Thyroid gland (tissue), 4 donors: ENCODE measurements around the gene LETM1. TPM values are rescaled to one million over a fixed set of nuclear protein-coding genes. Genes with fewer than 3 reads are reported as not detected.

ENCODE experiments used
- DNase-seq, 2 donors: peaks; one replicate each; pipeline ENCODE4 v3.0.0-alpha.2; 2019
- H3K27ac ChIP-seq, 3 donors: fragments of 200-600 bp; sonication (generic); 1 replicate in 2 of 3; 2 replicates in 1 of 3; pipeline ENCODE4 v1.5.1; 2016 to 2019; ENCODE audit warnings: mild to moderate bottlenecking in 1 of 3, moderate library complexity in 1 of 3
- H3K27me3 ChIP-seq: fragments of 200-600 bp; sonication (generic); one replicate; pipeline ENCODE4 v1.5.1; 2019
- H3K36me3 ChIP-seq, 2 donors: fragments of 200-600 bp; sonication (generic); one replicate each; pipeline ENCODE4 v1.5.1; 2016 to 2019
- H3K4me1 ChIP-seq, 2 donors: fragments of 200-600 bp; sonication (generic); one replicate each; pipeline ENCODE4 v1.5.1; 2017 to 2019
- H3K4me3 ChIP-seq, 3 donors: fragments of 200-600 bp; sonication (generic); replicated peaks in 1 of 3; 1 replicate in 2 of 3; 2 replicates in 1 of 3; pipeline ENCODE4 v1.5.1; 2016; ENCODE audit warnings: mild to moderate bottlenecking in 1 of 3
- H3K9me3 ChIP-seq: fragments of 200-600 bp; sonication (generic); one replicate; pipeline ENCODE4 v1.5.1; 2017
- POLR2A ChIP-seq, 2 donors: fragments of 450-650 bp; IDR thresholded peaks; one replicate each; pipeline ENCODE4 v1.6.1; 2017; ENCODE audit warnings: antibody characterized with exemption in 2 of 2, mild to moderate bottlenecking in 2 of 2, moderate library complexity in 1 of 2
- WGBS, 2 donors: methylation state at CpG; one replicate each; pipeline ENCODE4 v1.1.5; 2017; 5-methylcytosine and 5-hydroxymethylcytosine counted together
- intact Hi-C: fragments of 100-400 bp; cut with DNase I; formaldehyde crosslinking; loops from one replicate; pipeline ENCODE4 v1.15.1; 2023
- total RNA-seq, 4 donors: library from RNA; depleted of rRNA; stranded (reverse); fragments of >200 nt; gene quantifications; one replicate each; pipeline ENCODE4 v1.2.3, GENCODE V29; 2016
- TF ChIP-seq, protein P1 (sequence below), 6 experiments: fragments of 200-600 bp in 3 of 6; fragments of 450-650 bp in 3 of 6; sonication (generic) in 3 of 6; IDR thresholded peaks; one replicate each; pipeline ENCODE4 v1.5.1; 2016 to 2019; ENCODE audit warnings: antibody characterized with exemption in 6 of 6, mild to moderate bottlenecking in 2 of 6, inconsistent platforms in 1 of 6, moderate library complexity in 1 of 6

The LETM1 gene
- total RNA-seq, 4 donors from 2014 or later, result 30.1 to 58.4 (median 49.0) TPM

DNA sequence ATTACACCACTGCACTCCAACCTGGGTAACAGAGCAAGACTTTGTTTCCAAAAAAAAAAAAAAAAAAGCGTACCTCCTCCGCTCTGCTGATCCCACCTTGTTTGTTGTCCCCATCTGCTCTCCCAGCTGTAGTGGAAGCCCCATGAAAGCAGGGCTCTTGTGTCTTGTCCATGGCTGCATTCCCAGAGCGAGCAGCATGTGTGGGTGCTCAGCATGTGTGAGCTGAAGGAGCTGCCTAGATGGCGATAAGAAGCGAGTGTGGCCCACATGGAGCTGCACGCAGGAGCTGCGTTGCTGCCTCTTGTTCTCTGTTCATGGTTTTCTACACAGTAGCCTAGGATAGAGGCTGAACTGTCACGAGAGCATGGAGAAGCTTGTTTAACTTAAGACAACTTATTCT lies 27.6 kb upstream of the LETM1 start:
- no peak overlapping the region for H3K4me3 ChIP-seq
- peak overlapping the region in 1 of 3 donors; percentile 6 for H3K27ac ChIP-seq
- H3K36me3 ChIP-seq, result no peaks in the 10 kb centered on the region
- no peaks in the 10 kb centered on the region for H3K9me3 ChIP-seq
- WGBS, 2 donors, result 54 to 59% methylated on average over 8 of the region's 8 CpGs
- peaks cover 31 to 37% of the 10 kb centered on the region in 2 donors for H3K4me1 ChIP-seq
- TF ChIP-seq POLR2A (IDR thresholded peaks at IDR 0.05), result peak in 1 of 2 donors; percentile 15
- TF ChIP-seq, protein P1, sequence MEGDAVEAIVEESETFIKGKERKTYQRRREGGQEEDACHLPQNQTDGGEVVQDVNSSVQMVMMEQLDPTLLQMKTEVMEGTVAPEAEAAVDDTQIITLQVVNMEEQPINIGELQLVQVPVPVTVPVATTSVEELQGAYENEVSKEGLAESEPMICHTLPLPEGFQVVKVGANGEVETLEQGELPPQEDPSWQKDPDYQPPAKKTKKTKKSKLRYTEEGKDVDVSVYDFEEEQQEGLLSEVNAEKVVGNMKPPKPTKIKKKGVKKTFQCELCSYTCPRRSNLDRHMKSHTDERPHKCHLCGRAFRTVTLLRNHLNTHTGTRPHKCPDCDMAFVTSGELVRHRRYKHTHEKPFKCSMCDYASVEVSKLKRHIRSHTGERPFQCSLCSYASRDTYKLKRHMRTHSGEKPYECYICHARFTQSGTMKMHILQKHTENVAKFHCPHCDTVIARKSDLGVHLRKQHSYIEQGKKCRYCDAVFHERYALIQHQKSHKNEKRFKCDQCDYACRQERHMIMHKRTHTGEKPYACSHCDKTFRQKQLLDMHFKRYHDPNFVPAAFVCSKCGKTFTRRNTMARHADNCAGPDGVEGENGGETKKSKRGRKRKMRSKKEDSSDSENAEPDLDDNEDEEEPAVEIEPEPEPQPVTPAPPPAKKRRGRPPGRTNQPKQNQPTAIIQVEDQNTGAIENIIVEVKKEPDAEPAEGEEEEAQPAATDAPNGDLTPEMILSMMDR (IDR thresholded peaks at IDR 0.05), result no peak
- peak; percentile 48 to 56 for DNase-seq
- H3K27me3 ChIP-seq, result no peaks in the 10 kb centered on the region
- intact Hi-C loops, result no loop called here

- no peaks in the 10 kb centered on the region for H3K9me3 ChIP-seq
- no peaks in the 10 kb centered on the region for H3K36me3 ChIP-seq
- peak overlapping the region in 1 of 3 donors; percentile 2 for H3K27ac ChIP-seq
- H3K27me3 ChIP-seq, result no peaks in the 10 kb centered on the region
- TF ChIP-seq, protein P1 (IDR thresholded peaks at IDR 0.05), result no peak
- TF ChIP-seq POLR2A (IDR thresholded peaks at IDR 0.05), result no peak
- no peak for DNase-seq
- intact Hi-C loops, result no loop called here
- peaks cover 31 to 37% of the 10 kb centered on the region in 2 donors for H3K4me1 ChIP-seq
- WGBS, 2 donors, result 94 to 95% methylated on average over 1 of the region's 1 CpG
- H3K4me3 ChIP-seq, result no peak overlapping the region
Measured at GRCh38 chr4:1882850-1883271, 26.9 kb upstream of the LETM1 start.

GRCh38 chr4:1880332-1880731 lies 24.4 kb upstream of the LETM1 start:
- Histone ChIP-seq H3K36me3 (no peaks in the 10 kb centered on the region), H3K4me3 (no peak overlapping the region), H3K27me3 (no peaks in the 10 kb centered on the region), H3K4me1 (peaks cover 22 to 25% of the 10 kb centered on the region in 2 donors), H3K27ac (no peak overlapping the region), H3K9me3 (no peaks in the 10 kb centered on the region)
- 86 to 89% methylated on average over 1 of the region's 1 CpG for WGBS, 2 donors
- DNase-seq, result no peak
- intact Hi-C loops, result no loop called here
- TF ChIP-seq POLR2A (IDR thresholded peaks at IDR 0.05), result no peak
- TF ChIP-seq, protein P1 (IDR thresholded peaks at IDR 0.05), result no peak

DNA sequence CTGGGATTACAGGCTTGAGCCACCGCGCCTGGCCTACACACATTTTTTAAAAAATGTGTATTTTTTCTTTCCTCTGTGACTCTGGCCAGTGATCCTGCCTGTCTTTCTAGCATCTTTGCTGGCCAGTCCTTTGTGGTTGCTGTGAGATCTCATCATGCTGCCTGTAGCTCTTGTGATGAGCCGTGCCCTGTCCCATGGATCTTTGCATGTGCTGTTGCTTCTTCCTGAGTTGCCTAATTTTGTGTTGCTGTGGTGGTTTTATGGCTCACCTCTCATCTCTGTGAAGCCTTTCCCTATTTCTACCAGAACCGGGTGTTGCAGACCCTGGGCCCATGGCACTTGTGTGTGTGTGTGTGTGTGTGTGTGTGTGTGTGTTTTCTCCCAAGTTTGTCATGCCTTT lies 23.5 kb upstream of the LETM1 start:
- intact Hi-C loops, result no loop called here
- Histone ChIP-seq H3K36me3 (no peaks in the 10 kb centered on the region), H3K27me3 (no peaks in the 10 kb centered on the region), H3K9me3 (no peaks in the 10 kb centered on the region), H3K4me1 (peaks cover 15 to 20% of the 10 kb centered on the region in 2 donors), H3K4me3 (no peak overlapping the region), H3K27ac (no peak overlapping the region)
- 93 to 100% methylated on average over 4 of the region's 4 CpGs for WGBS, 2 donors
- TF ChIP-seq, protein P1 (IDR thresholded peaks at IDR 0.05), result no peak
- TF ChIP-seq POLR2A (IDR thresholded peaks at IDR 0.05), result no peak
- DNase-seq, result no peak

- Histone ChIP-seq H3K4me1 (peaks cover 19 to 20% of the 10 kb centered on the region in 2 donors), H3K36me3 (no peaks in the 10 kb centered on the region), H3K9me3 (no peaks in the 10 kb centered on the region), H3K27ac (no peak overlapping the region), H3K27me3 (no peaks in the 10 kb centered on the region), H3K4me3 (no peak overlapping the region)
- 86 to 92% methylated on average over 3 of the region's 3 CpGs for WGBS, 2 donors
- DNase-seq, result no peak
- intact Hi-C loops, result no loop called here
- TF ChIP-seq, protein P1 (IDR thresholded peaks at IDR 0.05), result no peak
- no peak for TF ChIP-seq POLR2A (IDR thresholded peaks at IDR 0.05)
Measured at GRCh38 chr4:1874201-1874600, 18.2 kb upstream of the LETM1 start.
